ENCODE results near the gene SLC16A10. TPM values are rescaled to one million over a fixed set of nuclear protein-coding genes. Genes with fewer than 3 reads are reported as not detected.

The SLC16A10 gene
- total RNA-seq, 4 donors from 2014 or later, result 1.1 to 70.5 (median 19.6) TPM

DNA sequence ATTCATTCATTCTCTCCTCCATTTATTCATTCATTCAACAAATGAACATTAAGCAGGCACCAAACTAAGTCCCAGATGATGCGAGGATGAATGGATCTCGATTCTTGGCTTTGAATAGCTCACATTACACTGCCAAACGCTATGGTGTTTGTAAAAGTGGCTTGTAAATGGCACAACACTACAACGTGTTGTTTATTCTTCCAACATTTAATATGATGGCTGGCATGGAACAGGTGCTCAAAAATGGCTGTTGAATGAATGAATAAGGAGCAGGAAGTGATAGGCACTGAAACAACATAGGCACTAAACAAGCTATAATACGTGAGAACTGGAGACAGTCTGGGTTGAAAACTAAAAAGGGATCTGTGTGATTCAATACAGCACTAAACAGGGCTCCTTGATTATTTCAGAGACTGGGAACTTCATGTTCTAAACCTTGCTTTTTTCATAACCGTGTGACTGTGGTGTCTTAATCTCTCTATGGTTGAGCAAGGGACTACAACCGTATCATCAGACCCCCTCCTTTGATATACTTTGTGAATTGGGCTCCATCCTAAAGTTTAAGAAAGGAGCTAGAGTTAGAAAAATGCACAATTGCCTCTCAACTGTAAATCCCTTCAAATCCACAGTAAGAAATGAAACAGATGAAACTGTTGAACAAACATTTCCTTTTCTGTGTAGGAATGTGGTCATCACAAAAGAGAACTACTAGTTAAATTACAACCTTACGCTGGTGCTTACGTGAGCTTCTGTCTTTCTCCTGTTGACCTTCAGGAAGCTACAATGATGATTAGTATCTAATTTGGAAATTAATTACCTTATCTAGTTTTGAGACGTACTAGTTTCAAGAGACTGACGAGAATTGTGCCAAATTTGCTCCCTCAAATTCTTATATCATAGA, 16.9 kb upstream of the SLC16A10 start:
- DNase-seq (ENCODE audit: low spot score) (no peak), ATAC-seq (ENCODE audit: low FRiP score) (no peak)

DNA sequence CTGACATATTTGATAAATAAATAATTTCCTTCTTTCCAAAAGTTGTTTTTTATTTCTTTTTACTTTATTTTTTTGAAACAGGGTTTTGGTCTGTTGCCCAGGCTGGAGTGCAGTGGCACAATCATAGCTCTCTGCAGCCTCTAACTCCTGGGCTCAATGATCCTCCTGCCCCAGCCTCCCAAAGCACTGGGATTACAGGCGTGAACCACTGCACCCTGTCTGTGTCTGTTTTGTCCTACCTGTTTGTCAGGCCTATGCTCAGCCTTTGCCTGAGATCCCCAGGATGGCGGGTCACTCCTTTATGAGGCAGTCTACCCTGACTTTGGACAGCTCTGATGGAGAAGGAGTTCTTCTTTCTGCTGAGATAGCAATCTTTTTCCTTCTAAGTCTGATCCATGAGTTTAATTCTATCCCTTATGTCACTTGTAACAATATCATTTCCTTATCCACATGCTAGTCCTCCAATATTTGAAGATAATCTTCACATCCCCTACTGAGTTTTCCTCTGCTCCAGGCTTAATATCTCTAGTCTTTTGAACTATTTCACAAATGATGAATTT, 14.4 kb upstream of the SLC16A10 start:
- ATAC-seq (ENCODE audit: low FRiP score), result no peak
- TF ChIP-seq, protein P1, sequence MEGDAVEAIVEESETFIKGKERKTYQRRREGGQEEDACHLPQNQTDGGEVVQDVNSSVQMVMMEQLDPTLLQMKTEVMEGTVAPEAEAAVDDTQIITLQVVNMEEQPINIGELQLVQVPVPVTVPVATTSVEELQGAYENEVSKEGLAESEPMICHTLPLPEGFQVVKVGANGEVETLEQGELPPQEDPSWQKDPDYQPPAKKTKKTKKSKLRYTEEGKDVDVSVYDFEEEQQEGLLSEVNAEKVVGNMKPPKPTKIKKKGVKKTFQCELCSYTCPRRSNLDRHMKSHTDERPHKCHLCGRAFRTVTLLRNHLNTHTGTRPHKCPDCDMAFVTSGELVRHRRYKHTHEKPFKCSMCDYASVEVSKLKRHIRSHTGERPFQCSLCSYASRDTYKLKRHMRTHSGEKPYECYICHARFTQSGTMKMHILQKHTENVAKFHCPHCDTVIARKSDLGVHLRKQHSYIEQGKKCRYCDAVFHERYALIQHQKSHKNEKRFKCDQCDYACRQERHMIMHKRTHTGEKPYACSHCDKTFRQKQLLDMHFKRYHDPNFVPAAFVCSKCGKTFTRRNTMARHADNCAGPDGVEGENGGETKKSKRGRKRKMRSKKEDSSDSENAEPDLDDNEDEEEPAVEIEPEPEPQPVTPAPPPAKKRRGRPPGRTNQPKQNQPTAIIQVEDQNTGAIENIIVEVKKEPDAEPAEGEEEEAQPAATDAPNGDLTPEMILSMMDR (IDR thresholded peaks at IDR 0.05), result no peak
- DNase-seq (ENCODE audit: low spot score), result no peak

More for the DNA sequence above, 16.9 kb upstream of the SLC16A10 start:
- TF ChIP-seq, protein P1 (IDR thresholded peaks at IDR 0.05), result no peak

DNA sequence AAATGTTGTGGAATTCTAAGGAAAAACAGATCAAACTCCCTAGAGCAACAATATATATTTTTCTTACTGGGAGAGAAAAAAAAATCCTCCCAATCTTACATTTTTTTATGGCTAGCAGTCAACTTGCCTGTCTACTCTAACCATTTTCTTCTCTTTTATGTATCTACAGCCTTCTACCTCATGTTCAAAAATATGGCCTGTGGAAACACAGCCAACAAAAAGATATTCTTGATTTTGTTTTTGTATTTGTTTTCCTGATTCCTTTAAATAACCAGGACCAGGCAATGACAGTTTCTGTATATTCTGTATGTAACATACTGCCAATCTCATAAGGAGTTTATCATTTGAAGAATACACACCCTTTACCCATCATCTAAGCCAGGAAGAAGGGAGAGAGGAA, 13.0 kb upstream of the SLC16A10 start:
- no peak for DNase-seq (ENCODE audit: low spot score)
- no peak for ATAC-seq (ENCODE audit: low FRiP score)
- TF ChIP-seq, protein P1 (IDR thresholded peaks at IDR 0.05), result no peak

DNA sequence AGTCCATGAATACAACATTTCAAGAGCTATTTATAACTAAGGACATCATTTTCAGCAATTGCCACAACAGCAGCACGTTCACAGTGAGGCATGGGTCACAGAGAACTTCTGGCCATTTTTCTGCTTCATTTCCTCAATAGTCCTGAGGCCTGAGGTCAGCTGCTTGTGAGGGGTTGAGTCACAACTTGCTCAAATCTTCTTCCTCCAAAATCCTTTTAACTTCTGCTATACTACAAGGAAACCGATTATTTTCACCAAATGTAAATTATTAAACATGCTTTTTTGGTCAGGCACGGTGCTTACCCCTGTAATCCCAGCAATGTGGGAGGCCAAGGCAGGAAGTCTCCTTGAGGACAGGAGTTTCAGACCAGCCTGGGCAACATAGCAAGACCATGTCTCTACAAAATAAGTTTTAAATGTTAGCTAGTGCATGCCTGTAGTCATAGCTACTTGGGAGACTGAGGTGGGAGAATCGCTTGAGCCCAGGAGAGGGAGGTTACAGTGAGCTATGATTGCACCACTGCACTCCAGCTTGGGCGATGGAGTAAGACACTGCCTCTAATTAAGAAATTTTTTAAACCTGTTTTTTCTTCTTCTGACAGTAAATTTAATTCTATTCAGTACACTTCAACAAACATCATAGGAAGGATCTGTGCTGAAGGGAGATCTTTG, 11.1 kb upstream of the SLC16A10 start:
- TF ChIP-seq, protein P1 (IDR thresholded peaks at IDR 0.05), result no peak
- ATAC-seq (ENCODE audit: low FRiP score), result no peak
- no peak for DNase-seq (ENCODE audit: low spot score)

DNA sequence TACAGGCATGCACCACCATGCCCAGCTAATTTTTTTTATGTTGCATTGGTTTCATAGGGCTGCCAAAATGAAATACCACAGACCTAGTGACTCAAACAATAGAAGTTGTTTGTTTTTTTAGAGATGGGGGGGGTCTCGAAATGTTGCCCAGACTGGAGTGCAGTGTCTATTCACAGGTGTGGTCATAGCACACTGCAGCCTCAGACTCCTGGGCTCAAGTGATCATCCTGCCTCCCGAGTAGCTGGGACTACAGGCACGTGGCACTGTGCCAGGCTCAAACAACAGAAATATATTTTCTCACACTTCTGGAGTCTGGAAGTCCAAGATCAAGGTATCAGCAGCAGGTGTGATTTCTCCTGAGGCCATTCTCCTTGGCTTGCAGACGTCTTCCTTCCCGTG, 6.6 kb upstream of the SLC16A10 start:
- no peak for DNase-seq (ENCODE audit: low spot score)
- TF ChIP-seq, protein P1 (IDR thresholded peaks at IDR 0.05), result no peak
- no peak for ATAC-seq (ENCODE audit: low FRiP score)

DNA sequence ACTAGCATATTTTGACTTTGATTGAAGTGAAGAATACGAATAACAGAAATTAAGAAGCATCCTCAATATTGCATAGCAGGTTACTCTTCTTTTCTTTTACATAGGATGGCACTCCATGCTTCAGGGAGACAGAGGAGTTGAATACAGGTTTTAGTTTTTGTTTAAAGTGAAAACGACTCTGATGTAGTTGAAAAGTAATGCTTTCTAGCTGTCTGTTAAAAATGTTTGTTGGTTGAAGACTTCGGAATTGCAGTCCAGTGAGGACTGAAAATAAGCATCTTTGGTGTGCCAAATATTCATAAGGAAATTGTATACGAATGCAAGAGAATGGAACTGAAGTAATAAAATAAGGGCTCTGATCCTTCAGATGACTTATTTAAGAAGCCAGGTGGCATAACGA, 618 bp upstream of the SLC16A10 start:
- TF ChIP-seq, protein P1 (IDR thresholded peaks at IDR 0.05), result no peak
- DNase-seq (ENCODE audit: low spot score), result no peak
- no peak for ATAC-seq (ENCODE audit: low FRiP score)
